ENCODE results near the gene TTLL11.

The TTLL11 gene

DNA sequence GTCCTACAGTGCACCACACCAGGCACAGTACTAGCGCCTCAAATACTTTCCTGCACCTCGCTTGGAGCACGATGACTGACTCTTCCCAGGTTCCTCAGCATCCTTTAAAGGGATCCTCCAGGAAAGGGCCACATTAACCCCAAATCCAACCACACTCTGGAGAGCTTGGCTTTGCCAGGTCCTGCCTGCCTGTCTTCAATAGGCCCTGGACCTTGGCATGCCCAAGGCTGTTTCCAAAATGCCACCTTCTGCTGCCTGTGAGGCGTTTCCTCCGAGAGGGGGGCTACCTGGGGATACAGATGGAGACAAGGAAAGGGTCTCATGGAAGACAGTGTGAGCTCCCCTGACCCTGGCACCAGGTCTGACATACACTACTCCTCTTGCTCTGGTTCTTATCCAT is 271.8 kb downstream of the TTLL11 start:
- H3K4me1 ChIP-seq (ENCODE audit: control extremely low read depth in 1 of 4, control insufficient read depth in 4 of 4, insufficient read depth in 4 of 4, low read length in 3 of 4), result peaks cover 0 to 18% (median 11%) of the 10 kb centered on the region in 4 experiments
- no peaks in the 10 kb centered on the region for H3K27me3 ChIP-seq (replicated peaks in 2 of 5; ENCODE audit: control insufficient read depth in 4 of 5, insufficient read depth in 5 of 5, low read length in 4 of 5)
- DNase-seq, result no peak
- H3K27ac ChIP-seq (ENCODE audit: insufficient read depth in 1 of 2, low read depth in 1 of 2, low read length in 2 of 2, poor library complexity in 1 of 2, severe bottlenecking in 2 of 2), result no peak overlapping the region
- no peaks in the 10 kb centered on the region for H3K9me3 ChIP-seq (ENCODE audit: control extremely low read depth in 1 of 5, control insufficient read depth in 4 of 5, insufficient read depth in 2 of 5, low read depth in 1 of 5, low read length in 4 of 5)
- CTCF ChIA-PET, result interaction anchor here (1.8 kb wide), 1 partner anchor 9 kb away, joined by 5 read pairs; no protein-coding TSS in a partner anchor
- WGBS (ENCODE audit: insufficient coverage), result 92% methylated on average over 4 of the region's 5 CpGs
- no peak overlapping the region for H3K4me3 ChIP-seq (ENCODE audit: control insufficient read depth in 1 of 7, extremely low read depth in 1 of 7, insufficient read depth in 4 of 7, low read depth in 2 of 7, low read length in 6 of 7)
- POLR2A ChIA-PET, result no interaction called here
- H3K36me3 ChIP-seq (ENCODE audit: control insufficient read depth in 4 of 4, insufficient read depth in 4 of 4, low read length in 3 of 4), result no peaks in the 10 kb centered on the region

DNA sequence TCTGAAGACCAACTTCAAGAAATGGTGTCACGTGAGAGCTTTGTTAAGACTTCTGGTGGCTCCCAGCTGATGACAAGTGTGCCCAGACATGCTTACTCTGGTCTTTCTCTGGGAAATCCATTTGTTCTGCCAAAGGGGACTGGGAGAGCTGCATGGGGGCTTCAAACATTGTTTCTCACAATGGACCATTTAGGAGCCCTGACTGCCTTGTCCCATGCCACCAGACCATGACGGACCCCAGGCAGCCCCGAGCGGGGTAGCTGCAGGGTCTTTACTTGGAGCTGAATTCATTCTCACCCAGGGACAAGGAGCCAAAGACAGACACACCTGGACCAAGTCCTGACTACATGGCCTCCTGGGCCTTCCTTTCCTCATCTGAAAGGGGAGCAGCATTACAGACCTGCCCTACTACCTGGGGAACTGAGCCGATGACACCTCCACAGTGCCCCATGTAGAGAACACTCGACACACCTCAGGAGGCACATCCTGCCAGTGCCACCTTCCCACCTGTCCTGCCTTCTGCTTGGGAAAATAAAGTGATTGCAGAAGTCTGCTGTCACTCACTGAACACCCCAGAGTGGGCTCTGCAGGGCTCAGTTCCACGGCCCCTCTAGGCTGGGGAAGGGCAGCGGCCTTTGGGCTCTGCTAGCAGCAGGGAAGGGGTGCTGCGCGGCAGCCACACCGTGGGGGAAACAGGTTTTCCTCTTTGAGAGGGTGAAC is 272.7 kb downstream of the TTLL11 start:
- Histone ChIP-seq H3K4me3 (ENCODE audit: control insufficient read depth in 1 of 7, extremely low read depth in 1 of 7, insufficient read depth in 4 of 7, low read depth in 2 of 7, low read length in 6 of 7) (no peak overlapping the region), H3K9me3 (ENCODE audit: control extremely low read depth in 1 of 5, control insufficient read depth in 4 of 5, insufficient read depth in 2 of 5, low read depth in 1 of 5, low read length in 4 of 5) (no peaks in the 10 kb centered on the region), H3K27ac (ENCODE audit: insufficient read depth in 1 of 2, low read depth in 1 of 2, low read length in 2 of 2, poor library complexity in 1 of 2, severe bottlenecking in 2 of 2) (no peak overlapping the region), H3K4me1 (ENCODE audit: control extremely low read depth in 1 of 4, control insufficient read depth in 4 of 4, insufficient read depth in 4 of 4, low read length in 3 of 4) (peaks cover 0 to 18% (median 11%) of the 10 kb centered on the region in 4 experiments), H3K27me3 (replicated peaks in 2 of 5; ENCODE audit: control insufficient read depth in 4 of 5, insufficient read depth in 5 of 5, low read length in 4 of 5) (peaks cover 0 to 2% (median 0%) of the 10 kb centered on the region in 5 experiments), H3K36me3 (ENCODE audit: control insufficient read depth in 4 of 4, insufficient read depth in 4 of 4, low read length in 3 of 4) (no peaks in the 10 kb centered on the region)
- ChIA-PET POLR2A (no interaction called here), CTCF (interaction anchor here (1.8 kb wide), 1 partner anchor 8 kb away, joined by 5 read pairs; no protein-coding TSS in a partner anchor)
- 82% methylated on average over 10 of the region's 11 CpGs for WGBS (ENCODE audit: insufficient coverage)
- no peak for DNase-seq

DNA sequence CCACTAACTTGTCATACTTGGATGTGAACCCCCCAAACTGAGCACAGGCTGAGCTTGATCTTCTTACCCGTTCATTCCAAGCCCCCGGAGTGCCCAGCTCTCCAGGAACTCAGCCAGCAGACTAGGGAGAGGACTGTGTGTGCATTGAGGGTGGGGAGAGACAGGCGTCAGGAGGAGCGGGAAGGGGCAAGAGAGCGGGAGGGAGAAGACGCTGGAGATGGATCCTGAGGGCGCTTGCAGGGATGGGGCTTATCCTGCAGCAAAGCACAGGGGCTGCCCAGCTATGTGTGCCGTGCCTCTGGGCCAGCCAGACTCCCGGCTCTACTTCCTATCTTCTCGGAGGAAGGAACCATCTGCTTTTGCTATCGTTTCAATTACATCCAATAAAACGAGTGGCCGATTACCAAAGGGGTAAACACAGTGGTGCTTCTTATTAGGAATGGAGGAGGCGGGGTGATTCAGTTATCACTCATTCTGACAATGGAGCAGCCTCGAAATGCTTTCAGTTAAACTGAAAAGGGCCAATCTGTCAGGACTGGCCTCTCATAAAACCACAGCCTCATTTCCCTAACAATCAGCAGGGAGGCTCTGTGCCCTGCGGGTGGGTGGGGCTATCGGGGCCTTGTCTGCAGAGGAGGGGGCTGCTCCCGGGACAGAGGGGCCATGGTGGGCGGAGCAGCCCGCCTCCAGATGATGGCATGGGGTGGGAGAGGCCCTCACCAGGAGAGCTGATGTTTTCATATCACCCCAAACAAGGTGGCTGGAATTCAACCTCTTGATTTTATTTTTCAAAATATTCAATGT is 273.5 kb downstream of the TTLL11 start:
- DNase-seq, result peak; percentile 38 to 83 (median 73)
- peaks cover 0 to 18% (median 11%) of the 10 kb centered on the region in 4 experiments for H3K4me1 ChIP-seq (ENCODE audit: control extremely low read depth in 1 of 4, control insufficient read depth in 4 of 4, insufficient read depth in 4 of 4, low read length in 3 of 4)
- WGBS (ENCODE audit: insufficient coverage), result 22% methylated on average over 10 of the region's 20 CpGs

GRCh38 chr9:121818841-121819427 is 274.2 kb downstream of the TTLL11 start:
- Histone ChIP-seq H3K36me3 (ENCODE audit: control insufficient read depth in 4 of 4, insufficient read depth in 4 of 4, low read length in 3 of 4) (no peaks in the 10 kb centered on the region), H3K27ac (ENCODE audit: insufficient read depth in 1 of 2, low read depth in 1 of 2, low read length in 2 of 2, poor library complexity in 1 of 2, severe bottlenecking in 2 of 2) (peak overlapping the region in 1 of 2 experiments; percentile 15), H3K27me3 (replicated peaks in 2 of 5; ENCODE audit: control insufficient read depth in 4 of 5, insufficient read depth in 5 of 5, low read length in 4 of 5) (peaks cover 0 to 2% (median 0%) of the 10 kb centered on the region in 5 experiments), H3K4me1 (ENCODE audit: control extremely low read depth in 1 of 4, control insufficient read depth in 4 of 4, insufficient read depth in 4 of 4, low read length in 3 of 4) (peaks cover 0 to 18% (median 11%) of the 10 kb centered on the region in 4 experiments), H3K4me3 (ENCODE audit: control insufficient read depth in 1 of 7, extremely low read depth in 1 of 7, insufficient read depth in 4 of 7, low read depth in 2 of 7, low read length in 6 of 7) (peak overlapping the region in 1 of 7 experiments; percentile 68), H3K9me3 (ENCODE audit: control extremely low read depth in 1 of 5, control insufficient read depth in 4 of 5, insufficient read depth in 2 of 5, low read depth in 1 of 5, low read length in 4 of 5) (no peaks in the 10 kb centered on the region)
- no peak for DNase-seq
- ChIA-PET CTCF (no interaction called here), POLR2A (interaction anchor here (0.7 kb wide), 1 partner anchor 90 kb away, joined by 3 read pairs; no protein-coding TSS in a partner anchor)
- 100% methylated on average over 8 of the region's 12 CpGs for WGBS (ENCODE audit: insufficient coverage)

More for the DNA sequence above, 273.5 kb downstream of the TTLL11 start:
- H3K27ac ChIP-seq (ENCODE audit: insufficient read depth in 1 of 2, low read depth in 1 of 2, low read length in 2 of 2, poor library complexity in 1 of 2, severe bottlenecking in 2 of 2), result peak overlapping the region in 1 of 2 experiments; percentile 15
- H3K27me3 ChIP-seq (replicated peaks in 2 of 5; ENCODE audit: control insufficient read depth in 4 of 5, insufficient read depth in 5 of 5, low read length in 4 of 5), result peaks cover 0 to 2% (median 0%) of the 10 kb centered on the region in 5 experiments
- no peaks in the 10 kb centered on the region for H3K36me3 ChIP-seq (ENCODE audit: control insufficient read depth in 4 of 4, insufficient read depth in 4 of 4, low read length in 3 of 4)
- H3K9me3 ChIP-seq (ENCODE audit: control extremely low read depth in 1 of 5, control insufficient read depth in 4 of 5, insufficient read depth in 2 of 5, low read depth in 1 of 5, low read length in 4 of 5), result no peaks in the 10 kb centered on the region
- peak overlapping the region in 5 of 7 experiments; percentile 27 to 68 (median 55) for H3K4me3 ChIP-seq (ENCODE audit: control insufficient read depth in 1 of 7, extremely low read depth in 1 of 7, insufficient read depth in 4 of 7, low read depth in 2 of 7, low read length in 6 of 7)
- ChIA-PET POLR2A (interaction anchor here (0.7 kb wide), 1 partner anchor 90 kb away, joined by 3 read pairs; no protein-coding TSS in a partner anchor), CTCF (no interaction called here)

DNA sequence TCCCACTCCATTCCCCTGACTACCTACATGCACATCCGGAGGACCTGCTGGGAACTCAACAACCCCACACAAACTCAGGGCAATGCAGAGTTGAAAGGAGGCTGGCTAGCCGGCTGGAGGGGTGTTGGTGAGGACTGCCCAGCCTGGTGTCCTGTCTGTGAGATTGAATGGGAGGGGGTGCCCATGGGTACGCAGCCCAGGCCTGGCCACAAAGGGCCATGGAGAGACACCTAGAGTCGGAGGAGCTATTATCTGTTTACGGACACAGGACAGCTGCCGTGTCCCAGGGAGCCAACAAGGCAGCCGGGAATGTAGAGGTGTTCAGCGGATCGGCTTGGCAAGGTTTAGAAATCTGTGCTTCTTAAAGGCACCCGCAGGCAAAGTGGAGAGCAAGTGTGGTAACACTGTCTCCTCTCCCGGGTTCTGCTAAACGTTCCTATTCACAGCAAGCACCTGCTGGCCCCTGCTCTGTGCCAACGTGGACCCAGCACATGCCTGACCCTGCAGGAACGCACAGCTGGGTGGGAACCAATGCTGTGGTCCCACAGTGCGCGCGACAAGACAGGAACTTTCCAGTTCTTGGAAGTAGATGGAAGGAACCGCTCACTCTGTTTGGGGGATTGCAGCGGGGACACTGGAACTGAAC is 275.0 kb downstream of the TTLL11 start:
- peaks cover 0 to 2% (median 0%) of the 10 kb centered on the region in 5 experiments for H3K27me3 ChIP-seq (replicated peaks in 2 of 5; ENCODE audit: control insufficient read depth in 4 of 5, insufficient read depth in 5 of 5, low read length in 4 of 5)
- H3K9me3 ChIP-seq (ENCODE audit: control extremely low read depth in 1 of 5, control insufficient read depth in 4 of 5, insufficient read depth in 2 of 5, low read depth in 1 of 5, low read length in 4 of 5), result no peaks in the 10 kb centered on the region
- H3K4me1 ChIP-seq (ENCODE audit: control extremely low read depth in 1 of 4, control insufficient read depth in 4 of 4, insufficient read depth in 4 of 4, low read length in 3 of 4), result peaks cover 0 to 18% (median 11%) of the 10 kb centered on the region in 4 experiments
- DNase-seq, result no peak
- POLR2A ChIA-PET, result no interaction called here
- no peak overlapping the region for H3K27ac ChIP-seq (ENCODE audit: insufficient read depth in 1 of 2, low read depth in 1 of 2, low read length in 2 of 2, poor library complexity in 1 of 2, severe bottlenecking in 2 of 2)
- 92% methylated on average over 19 of the region's 19 CpGs for WGBS (ENCODE audit: insufficient coverage)
- no peak overlapping the region for H3K4me3 ChIP-seq (ENCODE audit: control insufficient read depth in 1 of 7, extremely low read depth in 1 of 7, insufficient read depth in 4 of 7, low read depth in 2 of 7, low read length in 6 of 7)
- no peaks in the 10 kb centered on the region for H3K36me3 ChIP-seq (ENCODE audit: control insufficient read depth in 4 of 4, insufficient read depth in 4 of 4, low read length in 3 of 4)
- CTCF ChIA-PET, result no interaction called here

DNA sequence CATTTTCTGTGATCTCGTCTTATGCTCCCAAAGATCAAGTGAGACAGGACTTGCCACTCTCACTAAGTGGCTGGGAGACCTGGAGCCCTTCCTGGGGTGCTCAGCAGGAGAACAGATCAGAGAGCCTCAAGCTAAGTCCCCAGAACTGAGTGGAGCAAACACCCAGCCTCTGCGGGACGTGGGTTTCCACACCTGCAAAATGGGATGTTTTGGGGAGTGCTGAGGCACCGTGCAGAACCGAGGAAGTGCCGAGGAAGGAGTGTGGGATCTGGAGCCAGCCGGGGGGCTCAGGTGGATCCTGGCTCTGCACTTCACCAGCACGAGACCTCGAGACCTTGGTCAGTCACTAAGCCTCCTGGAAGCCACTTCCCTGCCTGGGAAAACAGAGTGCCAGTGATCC is 275.6 kb downstream of the TTLL11 start:
- 96% methylated on average over 9 of the region's 9 CpGs for WGBS (ENCODE audit: insufficient coverage)
- peaks cover 0 to 18% (median 9%) of the 10 kb centered on the region in 4 experiments for H3K4me1 ChIP-seq (ENCODE audit: control extremely low read depth in 1 of 4, control insufficient read depth in 4 of 4, insufficient read depth in 4 of 4, low read length in 3 of 4)
- ChIA-PET POLR2A (no interaction called here), CTCF (no interaction called here)
- no peak for DNase-seq
- no peak overlapping the region for H3K27ac ChIP-seq (ENCODE audit: insufficient read depth in 1 of 2, low read depth in 1 of 2, low read length in 2 of 2, poor library complexity in 1 of 2, severe bottlenecking in 2 of 2)
- no peaks in the 10 kb centered on the region for H3K36me3 ChIP-seq (ENCODE audit: control insufficient read depth in 4 of 4, insufficient read depth in 4 of 4, low read length in 3 of 4)
- H3K9me3 ChIP-seq (ENCODE audit: control extremely low read depth in 1 of 5, control insufficient read depth in 4 of 5, insufficient read depth in 2 of 5, low read depth in 1 of 5, low read length in 4 of 5), result no peaks in the 10 kb centered on the region
- H3K27me3 ChIP-seq (replicated peaks in 2 of 5; ENCODE audit: control insufficient read depth in 4 of 5, insufficient read depth in 5 of 5, low read length in 4 of 5), result peaks cover 0 to 4% (median 0%) of the 10 kb centered on the region in 5 experiments
- no peak overlapping the region for H3K4me3 ChIP-seq (ENCODE audit: control insufficient read depth in 1 of 7, extremely low read depth in 1 of 7, insufficient read depth in 4 of 7, low read depth in 2 of 7, low read length in 6 of 7)

Data from common myeloid progenitor, CD34-positive (primary cell).